Activated CD4-positive, alpha-beta memory T cell treated with anti-CD3 and anti-CD28 coated beads, Interleukin-2, amount 10 ng/mL, durations not matched to agents 7 days and 5 days (primary cell): Measurements from ENCODE around the gene RBM39. TPM values are rescaled to one million over a fixed set of nuclear protein-coding genes. Genes with fewer than 3 reads are reported as not detected.
A peak's percentile ranks its signal among the peaks of the same experiment; 100 is the strongest.
"Not testable (repeated sequence)": the region's sequence is repeated elsewhere in the genome, so short reads cannot be mapped to it uniquely, and the experiment has no call there.

Experiments used
- CTCF ChIA-PET: fragments of 350-600 bp; sonication (Branson Sonifier 250); formaldehyde crosslinking; loops from one replicate; lab custom pipeline; 2021; ENCODE audit warnings: antibody characterized with exemption, inconsistent platforms; lab: Charles Lee
- POLR2A ChIA-PET: fragments of 350-600 bp; sonication (Branson Sonifier 250); formaldehyde crosslinking; loops from one replicate; lab custom pipeline; 2021; ENCODE audit warnings: antibody characterized with exemption; lab: Charles Lee
- DNase-seq: peaks from one replicate; pipeline ENCODE4 v3.0.0-alpha.2; 2020
- H3K27ac Mint-ChIP-seq: one replicate; pipeline ENCODE4 v1.8.0; 2021; ENCODE audit warnings: mild to moderate bottlenecking, mixed read lengths
- H3K27me3 Mint-ChIP-seq: one replicate; pipeline ENCODE4 v1.8.0; 2021; ENCODE audit warnings: mixed read lengths
- H3K36me3 Mint-ChIP-seq: one replicate; pipeline ENCODE4 v1.8.0; 2021; ENCODE audit warnings: low read depth, mixed read lengths
- H3K4me1 Mint-ChIP-seq: one replicate; pipeline ENCODE4 v1.8.0; 2021; ENCODE audit warnings: mixed read lengths
- H3K4me3 Mint-ChIP-seq: one replicate; pipeline ENCODE4 v1.8.0; 2021; ENCODE audit warnings: mild to moderate bottlenecking, mixed read lengths
- H3K9me3 Mint-ChIP-seq: one replicate; pipeline ENCODE4 v1.8.0; 2021; ENCODE audit warnings: mixed read lengths
- total RNA-seq, 2 experiments: library from RNA; stranded (reverse); gene quantifications; one replicate each; pipeline ENCODE4 v1.2.3, GENCODE V29; 2021

RBM39 gene
- total RNA-seq, 2 experiments from 2014 or later, result 318 to 331 TPM

- H3K27me3 Mint-ChIP-seq, result no peaks in the 10 kb centered on the region
- H3K36me3 Mint-ChIP-seq, result peaks cover 30% of the 10 kb centered on the region
- H3K27ac Mint-ChIP-seq, result peak overlapping the region; percentile 79
- H3K4me1 Mint-ChIP-seq, result peaks cover 62% of the 10 kb centered on the region
- ChIA-PET POLR2A (interaction anchor here (0.7 to 10.2 kb wide), 15 partner anchors 17 to 360 kb away, joined by 3 to 516 read pairs (median 4); partner anchors contain the start of genes CEP250, CPNE1, NFS1 and RBM12), CTCF (interaction anchor here (0.6 to 6.0 kb wide), 5 partner anchors 28 to 324 kb away, joined by 3 to 71 read pairs (median 15); partner anchors contain the start of genes RBM39 and SCAND1)
- peaks cover 4% of the 10 kb centered on the region for H3K9me3 Mint-ChIP-seq
- H3K4me3 Mint-ChIP-seq, result peak overlapping the region; percentile 62
- DNase-seq, result no peak
These were observed 29.3 kb upstream of the RBM39 start for GRCh38 chr20:35771367-35771688.

GRCh38 chr20:35768731-35769664, 26.9 kb upstream of the RBM39 start:
- H3K4me3 Mint-ChIP-seq, result no peak overlapping the region

GRCh38 chr20:35767683-35768481, 25.8 kb upstream of the RBM39 start:
- Mint-ChIP-seq H3K36me3 (peaks cover 9% of the 10 kb centered on the region), H3K4me3 (peak overlapping the region; percentile 69), H3K9me3 (peaks cover 4% of the 10 kb centered on the region), H3K27ac (peak overlapping the region; percentile 98), H3K27me3 (no peaks in the 10 kb centered on the region), H3K4me1 (peaks cover 44% of the 10 kb centered on the region)
- peak; percentile 79 for DNase-seq
- ChIA-PET CTCF (interaction anchor here (0.7 to 6.0 kb wide), 4 partner anchors 25 to 186 kb away, joined by 3 to 71 read pairs (median 10); partner anchors contain the start of genes RBM39 and SCAND1), POLR2A (interaction anchor here (0.5 to 10.2 kb wide), 9 partner anchors 14 to 186 kb away, joined by 3 to 516 read pairs (median 4); partner anchors contain the start of genes CPNE1, RBM12, RBM39 and SCAND1)

More at GRCh38 chr20:35768731-35769664, 26.9 kb upstream of the RBM39 start:
- ChIA-PET CTCF (interaction anchor here (0.6 to 6.0 kb wide), 5 partner anchors 26 to 185 kb away, joined by 3 to 71 read pairs (median 7); partner anchors contain the start of genes RBM39, SCAND1 and SPAG4), POLR2A (interaction anchor here (0.7 to 10.2 kb wide), 8 partner anchors 13 to 185 kb away, joined by 3 to 516 read pairs (median 4); partner anchors contain the start of genes CPNE1, RBM12, RBM39 and SCAND1)
- Mint-ChIP-seq H3K27me3 (no peaks in the 10 kb centered on the region), H3K4me1 (peaks cover 55% of the 10 kb centered on the region), H3K9me3 (peaks cover 4% of the 10 kb centered on the region), H3K27ac (peak overlapping the region; percentile 98), H3K36me3 (peaks cover 19% of the 10 kb centered on the region)
- peak; percentile 47 for DNase-seq

GRCh38 chr20:35766843-35767242, 24.8 kb upstream of the RBM39 start:
- no peaks in the 10 kb centered on the region for H3K27me3 Mint-ChIP-seq
- peaks cover 4% of the 10 kb centered on the region for H3K9me3 Mint-ChIP-seq
- H3K4me1 Mint-ChIP-seq, result peaks cover 42% of the 10 kb centered on the region
- ChIA-PET CTCF (no interaction called here), POLR2A (interaction anchor here (10.2 kb wide), 1 partner anchor 27 kb away, joined by 516 read pairs; the partner anchor contains the start of gene RBM39)
- DNase-seq, result no peak
- H3K27ac Mint-ChIP-seq, result peak overlapping the region; percentile 98
- no peak overlapping the region for H3K4me3 Mint-ChIP-seq
- H3K36me3 Mint-ChIP-seq, result peaks cover 9% of the 10 kb centered on the region

GRCh38 chr20:35764936-35765335, 22.9 kb upstream of the RBM39 start:
- H3K27me3 Mint-ChIP-seq, DNase-seq, H3K4me3 Mint-ChIP-seq, H3K36me3 Mint-ChIP-seq, CTCF ChIA-PET, H3K27ac Mint-ChIP-seq, H3K9me3 Mint-ChIP-seq: not testable (repeated sequence)
- POLR2A ChIA-PET, result interaction anchor here (1.1 to 10.2 kb wide), 2 partner anchors 10 to 25 kb away, joined by 3 to 516 read pairs; partner anchors contain the start of gene RBM39
- peaks cover 32% of the 10 kb centered on the region for H3K4me1 Mint-ChIP-seq

GRCh38 chr20:35762461-35762860, 20.4 kb upstream of the RBM39 start:
- Mint-ChIP-seq H3K36me3 (no peaks in the 10 kb centered on the region), H3K27me3 (no peaks in the 10 kb centered on the region), H3K9me3 (no peaks in the 10 kb centered on the region), H3K27ac (no peak overlapping the region), H3K4me3 (no peak overlapping the region), H3K4me1 (peaks cover 12% of the 10 kb centered on the region)
- POLR2A ChIA-PET, result interaction anchor here (1.1 to 2.8 kb wide), 2 partner anchors 20 kb away, joined by 6 to 13 read pairs; partner anchors contain the start of gene RBM39
- CTCF ChIA-PET, result interaction anchor here (0.8 kb wide), 1 partner anchor 20 kb away, joined by 4 read pairs; no protein-coding TSS in a partner anchor
- DNase-seq, result no peak

- not testable (repeated sequence) for H3K4me1 Mint-ChIP-seq, H3K4me3 Mint-ChIP-seq, DNase-seq, H3K27ac Mint-ChIP-seq, H3K9me3 Mint-ChIP-seq, H3K36me3 Mint-ChIP-seq, H3K27me3 Mint-ChIP-seq
- POLR2A ChIA-PET, result interaction anchor here (2.8 kb wide), 1 partner anchor 19 kb away, joined by 13 read pairs; the partner anchor contains the start of gene RBM39
- CTCF ChIA-PET, result interaction anchor here (0.8 kb wide), 1 partner anchor 19 kb away, joined by 4 read pairs; no protein-coding TSS in a partner anchor
These were observed 19.5 kb upstream of the RBM39 start for GRCh38 chr20:35761548-35761947.

- Mint-ChIP-seq H3K27me3 (peaks cover 4% of the 10 kb centered on the region), H3K4me3 (no peak overlapping the region), H3K4me1 (no peaks in the 10 kb centered on the region), H3K9me3 (no peaks in the 10 kb centered on the region), H3K27ac (no peak overlapping the region), H3K36me3 (no peaks in the 10 kb centered on the region)
- DNase-seq, result no peak
- ChIA-PET CTCF (interaction anchor here (0.6 kb wide), 1 partner anchor 139 kb away, joined by 3 read pairs; no protein-coding TSS in a partner anchor), POLR2A (interaction anchor here (4.2 kb wide), 1 partner anchor 14 kb away, joined by 21 read pairs; the partner anchor contains the start of gene RBM39)
These were observed 15.1 kb upstream of the RBM39 start for GRCh38 chr20:35757098-35757705.

- Mint-ChIP-seq H3K4me1 (no peaks in the 10 kb centered on the region), H3K36me3 (no peaks in the 10 kb centered on the region), H3K4me3 (no peak overlapping the region), H3K9me3 (no peaks in the 10 kb centered on the region), H3K27me3 (peaks cover 4% of the 10 kb centered on the region), H3K27ac (no peak overlapping the region)
- ChIA-PET CTCF (interaction anchor here (0.6 kb wide), 1 partner anchor 95 kb away, joined by 3 read pairs; no protein-coding TSS in a partner anchor), POLR2A (interaction anchor here (4.2 kb wide), 1 partner anchor 13 kb away, joined by 21 read pairs; the partner anchor contains the start of gene RBM39)
- no peak for DNase-seq
These were observed 14.3 kb upstream of the RBM39 start for GRCh38 chr20:35756404-35756803.

- Mint-ChIP-seq H3K4me1 (no peaks in the 10 kb centered on the region), H3K36me3 (no peaks in the 10 kb centered on the region), H3K27ac (no peak overlapping the region), H3K9me3 (no peaks in the 10 kb centered on the region), H3K4me3 (no peak overlapping the region), H3K27me3 (peaks cover 4% of the 10 kb centered on the region)
- CTCF ChIA-PET, result no interaction called here
- no peak for DNase-seq
- POLR2A ChIA-PET, result interaction anchor here (1.0 to 2.3 kb wide), 2 partner anchors 8 to 21 kb away, joined by 3 to 8 read pairs; partner anchors contain the start of genes PHF20 and RBM39
These were observed 8.6 kb upstream of the RBM39 start for GRCh38 chr20:35750611-35751010.

- Mint-ChIP-seq H3K27ac (peak overlapping the region; percentile 99), H3K36me3 (peaks cover 28% of the 10 kb centered on the region), H3K4me3 (peak overlapping the region; percentile 98), H3K4me1 (peaks cover 26% of the 10 kb centered on the region)
- H3K9me3 Mint-ChIP-seq, DNase-seq, H3K27me3 Mint-ChIP-seq: not testable (repeated sequence)
- CTCF ChIA-PET, result interaction anchor here (1.0 to 3.1 kb wide), 3 partner anchors 26 to 210 kb away, joined by 3 to 71 read pairs (median 49); partner anchors contain the start of genes PHF20 and SCAND1
- POLR2A ChIA-PET, result interaction anchor here (0.7 to 17.5 kb wide), 14 partner anchors 11 to 254 kb away, joined by 3 to 516 read pairs (median 34); partner anchors contain the start of genes CPNE1, NFS1, PHF20 and RBM12
These were observed 2.4 kb upstream of the RBM39 start for GRCh38 chr20:35744492-35744841.
